A204.1 (cell line): ENCODE measurements around the gene PSD2.

ENCODE experiments used
- FAIRE-seq: peaks from 2 replicates; lab custom pipeline; 2012; peaks lifted over from hg19 to GRCh38; lab: Jason Lieb, UNC

PSD2 gene

DNA sequence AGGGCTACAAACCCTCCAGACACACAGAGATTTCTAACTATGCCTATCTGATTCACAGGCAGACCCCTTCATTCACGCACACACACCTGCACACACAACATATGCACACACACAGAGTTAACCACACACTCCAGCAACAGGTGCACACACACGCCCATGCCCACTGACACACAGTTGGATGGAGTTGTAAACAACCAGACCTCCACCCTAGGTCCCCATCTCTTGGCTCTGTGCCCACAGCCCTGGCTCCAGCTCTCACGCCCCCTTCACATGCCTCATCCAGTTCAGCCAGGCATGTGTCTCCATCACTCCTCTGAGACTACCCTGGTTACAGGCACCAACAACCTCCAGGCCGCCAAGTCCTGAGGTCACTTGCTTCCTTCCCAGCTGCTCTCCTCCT, 61.1 kb downstream of the PSD2 start:
- FAIRE-seq: no peak

DNA sequence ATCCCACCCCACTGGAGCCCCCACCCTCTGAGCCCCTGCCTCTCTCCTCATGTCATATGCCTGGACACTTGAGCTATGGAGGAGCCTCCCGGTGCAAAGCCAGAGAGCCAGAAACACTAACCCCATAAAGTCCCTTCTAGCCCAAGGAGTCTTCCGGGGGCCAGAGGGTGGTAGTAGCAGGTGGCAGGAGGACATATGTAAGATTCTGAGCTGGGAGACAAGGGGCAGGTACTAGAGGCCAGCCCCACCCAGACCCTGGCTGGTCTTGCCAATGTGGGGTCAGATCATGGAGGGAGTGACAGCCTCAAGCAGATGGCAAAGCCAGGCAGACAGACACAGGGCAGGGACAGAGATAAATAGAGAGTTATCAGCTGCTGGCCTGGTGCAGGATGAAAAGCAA, 63.4 kb downstream of the PSD2 start:
- FAIRE-seq: no peak

DNA sequence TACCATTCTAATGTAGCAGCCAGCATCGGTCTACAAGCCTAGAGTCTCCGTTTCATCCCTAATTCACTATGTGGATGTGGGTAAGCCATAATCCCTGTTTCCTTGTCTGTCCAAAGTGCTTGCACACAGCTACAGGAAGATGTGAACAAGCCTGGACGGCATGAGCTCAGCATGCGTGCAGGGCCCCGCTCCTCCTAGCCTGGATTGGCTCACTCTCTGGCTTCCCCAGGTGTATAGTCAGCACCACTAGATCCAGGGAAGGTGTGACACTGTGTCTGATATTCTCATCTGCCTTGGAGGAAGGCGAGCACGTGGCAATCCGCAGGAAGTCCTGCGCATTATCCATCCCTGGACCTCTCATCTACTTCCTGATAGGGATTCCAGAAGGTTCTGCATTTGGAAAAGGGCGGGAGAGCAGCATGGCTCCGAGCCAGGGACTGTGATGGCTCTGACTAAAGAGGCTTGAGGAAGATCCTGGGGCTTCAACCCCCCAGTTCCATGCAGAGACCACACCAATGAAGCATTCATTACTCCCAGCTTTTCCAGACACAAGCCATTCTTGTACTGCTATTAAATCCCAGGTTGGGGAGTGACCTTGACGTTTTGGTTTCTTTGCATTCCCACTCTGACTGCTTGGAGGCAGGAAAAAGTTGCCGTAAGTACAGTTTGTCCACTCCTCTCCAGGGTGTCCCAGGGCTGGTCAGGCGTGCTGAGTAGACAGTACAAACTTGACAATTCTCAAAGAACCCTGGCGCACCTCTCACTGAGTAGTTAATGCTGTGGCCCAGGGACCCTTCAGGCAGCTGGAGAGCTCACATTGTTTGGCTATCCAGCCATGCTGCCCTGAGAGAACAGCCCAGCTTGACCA, 65.6 kb downstream of the PSD2 start:
- FAIRE-seq: no peak

DNA sequence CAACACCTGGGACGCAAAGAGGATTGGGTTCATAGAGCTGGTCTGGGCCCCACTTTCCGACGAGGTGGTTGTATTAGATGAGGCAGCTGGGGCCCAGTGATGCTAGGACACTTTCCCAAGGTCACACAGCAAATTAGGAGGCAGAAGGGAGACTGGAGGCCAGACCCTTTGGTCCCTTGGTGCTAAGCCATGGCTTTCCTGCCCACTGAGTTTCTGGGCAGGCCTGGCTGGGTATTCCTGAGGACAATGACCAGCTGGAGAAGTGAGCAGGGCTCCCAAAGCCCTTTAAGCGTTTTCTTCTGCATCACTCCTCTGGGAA, 66.2 kb downstream of the PSD2 start:
- no peak for FAIRE-seq

DNA sequence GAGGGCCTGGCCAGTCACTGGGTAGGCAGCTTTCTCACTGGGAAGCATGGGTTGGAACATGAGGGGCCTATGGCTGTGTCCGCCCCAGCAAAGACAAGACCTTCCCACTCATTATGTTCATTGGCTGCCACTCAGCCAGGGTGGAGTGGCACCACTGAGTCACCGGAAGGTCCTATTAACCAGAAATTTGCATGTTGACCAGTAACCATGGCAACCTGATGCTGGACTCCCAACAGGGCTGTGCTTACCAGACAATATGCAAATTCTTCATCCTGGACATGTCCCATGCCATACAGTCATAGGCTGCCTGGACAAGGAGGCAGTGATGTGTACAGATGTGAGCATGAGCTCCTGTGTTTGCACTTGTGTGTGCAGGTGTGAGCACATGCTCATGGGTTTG, 66.7 kb downstream of the PSD2 start:
- no peak for FAIRE-seq

DNA sequence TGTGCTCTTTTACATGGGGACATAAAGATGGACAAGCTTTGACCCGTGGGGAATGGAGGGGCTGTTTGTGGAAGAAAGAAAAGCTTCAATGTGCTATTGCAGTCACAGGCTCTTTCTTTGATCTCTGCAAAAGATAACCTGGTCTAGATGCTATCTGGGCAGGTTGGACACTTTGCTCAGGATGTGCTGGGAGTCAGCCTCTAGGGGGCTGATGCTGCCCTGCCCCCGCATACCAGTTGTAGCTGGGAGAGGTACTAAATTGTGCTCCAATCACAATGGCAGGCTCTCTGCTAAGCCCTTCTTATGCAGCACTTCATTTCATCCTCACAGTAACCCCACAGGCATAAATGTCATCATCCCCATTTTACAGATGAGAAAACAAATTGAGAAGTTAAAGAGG, 67.2 kb downstream of the PSD2 start:
- FAIRE-seq: no peak

DNA sequence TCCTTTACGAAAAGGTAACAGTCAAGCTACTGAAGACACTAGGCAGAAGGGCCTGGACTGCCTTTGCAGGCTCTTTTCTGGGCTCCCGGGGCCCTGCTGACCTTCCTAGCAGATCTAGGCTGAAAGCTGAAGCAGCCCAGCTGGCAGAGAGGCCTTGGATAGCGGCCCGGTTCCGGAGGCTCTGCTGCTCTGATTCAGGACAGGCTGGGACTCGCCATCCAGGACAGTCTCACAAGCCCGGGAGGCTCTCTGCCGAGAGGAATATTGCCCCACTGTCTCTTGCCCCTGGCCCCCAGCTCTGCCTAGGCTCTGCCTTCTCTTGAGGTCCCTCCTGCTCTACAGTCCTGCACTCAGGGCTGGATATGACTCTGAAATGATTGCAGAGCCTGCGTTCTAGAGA, 67.8 kb downstream of the PSD2 start:
- FAIRE-seq: no peak

DNA sequence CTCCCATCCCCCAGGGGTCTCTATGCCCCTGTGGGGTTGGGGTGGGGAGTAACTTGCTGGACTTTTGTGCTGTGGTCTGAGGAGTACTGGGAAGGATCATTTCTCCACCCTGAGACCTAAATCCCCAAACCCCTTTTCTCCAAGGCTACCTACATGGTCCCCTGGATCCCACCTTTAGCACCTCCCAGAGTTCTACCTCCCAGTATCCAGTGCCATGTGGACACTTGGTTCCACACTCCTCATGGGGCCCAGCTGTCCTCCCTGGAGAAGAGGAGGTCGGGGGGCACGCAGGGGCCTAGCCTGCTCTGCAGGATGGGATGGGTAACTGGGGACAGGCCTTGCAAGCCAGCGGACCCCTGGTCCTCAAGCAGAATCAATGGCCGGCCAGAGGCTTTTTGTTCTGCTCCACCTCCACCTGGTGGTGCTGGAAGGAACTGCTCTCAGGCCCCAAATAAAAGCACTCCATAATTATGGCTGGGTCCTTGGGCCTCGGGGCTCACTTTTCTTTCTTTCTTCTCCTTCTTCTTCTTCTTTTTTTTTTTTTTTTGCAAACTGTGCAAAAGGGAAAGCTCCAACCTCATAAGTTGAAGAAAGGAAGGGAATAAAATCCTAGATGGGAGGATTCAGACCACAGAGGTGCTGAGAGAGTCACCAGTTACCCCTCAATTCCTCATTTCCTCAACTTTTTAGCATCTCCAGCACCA, 68.4 kb downstream of the PSD2 start:
- FAIRE-seq: no peak

DNA sequence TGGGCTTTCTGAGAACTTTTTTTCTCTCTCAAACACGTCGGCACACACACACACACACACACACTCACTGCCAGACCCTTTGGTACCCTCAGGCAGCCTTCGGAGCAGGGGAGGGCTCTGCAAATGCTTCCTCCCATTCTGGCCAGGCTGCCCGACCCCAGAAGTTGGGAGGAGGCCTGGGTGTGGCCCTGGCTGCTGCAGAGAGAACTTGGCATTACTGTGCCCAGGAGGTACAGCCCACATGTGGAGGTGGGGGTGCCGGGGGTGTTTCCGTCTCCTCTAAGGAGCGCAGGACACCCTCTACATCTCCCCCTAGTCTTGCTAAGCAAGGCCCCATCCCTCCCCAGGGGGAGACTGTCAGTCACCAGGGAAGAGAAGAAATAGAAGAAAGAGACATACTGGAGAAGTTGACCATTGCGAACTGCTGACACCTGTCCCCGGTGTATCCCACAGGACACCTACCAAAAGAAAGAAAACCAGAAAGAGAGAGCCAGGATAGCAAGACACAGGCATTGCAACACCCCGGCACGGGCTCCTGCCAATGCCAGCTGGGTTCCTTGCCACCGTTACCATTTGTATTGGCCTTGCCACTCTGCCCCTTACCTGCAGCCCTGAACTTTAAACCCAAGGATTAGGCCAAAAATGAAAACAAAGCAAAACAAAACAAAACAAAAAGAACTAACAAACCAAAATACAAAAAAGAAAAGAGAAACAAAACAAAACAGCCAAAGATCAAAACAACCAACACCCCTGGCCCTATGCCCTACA, 69.3 kb downstream of the PSD2 start:
- no peak for FAIRE-seq

DNA sequence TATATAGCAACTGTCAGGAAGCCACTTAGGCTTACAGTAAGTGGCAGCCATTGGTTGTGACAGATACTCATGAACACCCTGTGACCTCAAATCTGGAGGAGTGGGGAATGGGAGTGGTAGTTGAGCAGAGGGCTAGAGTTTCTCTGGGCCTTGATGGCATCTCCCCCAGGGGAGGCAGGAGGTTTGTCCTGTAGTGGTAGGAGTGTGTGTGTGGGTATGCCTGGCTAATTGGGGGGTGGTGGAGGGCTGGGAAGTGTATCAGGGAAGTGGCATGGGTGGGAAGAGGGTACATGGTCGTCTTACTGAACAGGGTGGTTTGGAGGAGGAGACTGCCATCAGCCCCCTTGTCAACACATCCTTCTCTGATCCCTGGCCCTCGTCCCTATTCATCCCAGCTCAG, 71.5 kb downstream of the PSD2 start:
- FAIRE-seq: no peak

DNA sequence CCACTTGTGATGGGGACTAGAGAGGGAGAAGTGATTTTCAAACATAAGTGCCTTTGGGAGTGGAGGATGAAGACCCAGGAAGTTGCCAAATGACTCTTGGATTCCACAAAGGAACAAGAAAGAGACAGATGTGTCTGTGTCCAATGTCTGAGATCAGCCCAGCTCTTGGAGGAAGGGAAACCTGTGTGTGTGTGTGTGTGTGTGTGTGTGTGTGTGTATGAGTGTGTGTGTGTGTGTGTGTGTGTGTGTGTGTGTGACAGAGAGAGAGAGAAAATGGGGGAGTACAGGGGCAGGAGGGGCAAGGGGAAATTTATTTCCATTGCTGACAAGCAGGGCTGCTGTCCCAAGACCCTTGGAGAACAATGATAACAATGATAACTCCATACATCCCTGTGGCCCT, 72.0 kb downstream of the PSD2 start:
- FAIRE-seq: no peak

DNA sequence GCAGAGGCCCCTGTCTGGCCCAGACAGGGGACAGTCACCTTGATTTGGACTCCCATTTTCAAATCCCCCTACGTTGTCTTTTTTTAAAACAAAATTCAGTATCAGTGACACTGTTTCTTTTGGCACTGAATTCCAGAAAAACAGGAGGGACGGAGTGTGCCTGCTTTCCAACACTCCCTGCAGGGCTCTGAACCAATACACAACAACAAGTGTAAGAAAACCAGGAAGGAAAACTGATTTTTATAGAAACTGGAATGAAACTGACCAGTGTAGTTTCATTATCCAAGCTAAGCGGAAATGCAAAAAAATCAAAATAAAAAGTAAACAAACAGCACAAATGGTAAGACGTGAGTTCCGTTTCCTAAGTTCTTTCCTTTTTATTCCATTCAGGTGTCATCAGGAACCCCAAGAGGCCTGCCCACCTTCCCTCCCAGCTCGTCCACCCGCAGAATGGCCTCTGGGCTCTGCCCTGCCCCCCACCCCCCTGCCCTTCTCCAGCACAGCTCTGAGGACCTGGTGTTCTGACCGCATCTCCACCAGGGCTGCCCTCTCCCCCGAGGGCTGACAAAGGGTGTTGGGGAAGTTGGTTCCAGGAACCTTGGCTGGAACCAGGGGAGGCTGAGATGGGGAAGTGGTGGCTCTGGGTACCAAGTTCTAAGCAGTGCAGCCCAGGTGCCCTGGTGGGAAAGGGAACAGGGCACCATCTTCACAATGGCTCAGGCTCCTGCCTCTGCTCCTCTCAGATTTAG, 73.6 kb downstream of the PSD2 start:
- FAIRE-seq: no peak

DNA sequence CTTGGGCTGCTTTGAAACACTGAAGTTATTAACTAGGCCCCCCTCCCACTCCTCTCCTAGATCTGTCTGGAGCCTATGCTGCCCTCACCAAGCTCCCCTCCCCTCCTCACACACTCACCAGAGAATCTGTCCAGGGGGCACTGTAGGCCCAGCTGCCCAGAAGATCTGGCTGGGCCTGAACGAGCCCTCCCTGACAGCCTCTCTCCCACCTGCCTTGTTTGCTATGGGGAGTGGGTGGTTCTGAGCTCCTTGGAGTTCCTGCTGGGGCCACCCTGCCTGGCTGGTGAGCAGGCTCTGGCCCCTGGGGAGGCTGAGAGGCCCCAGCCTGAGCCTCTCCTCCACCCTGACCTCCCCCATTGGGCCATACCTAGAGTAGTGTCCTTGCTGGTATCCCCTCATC, 75.1 kb downstream of the PSD2 start:
- no peak for FAIRE-seq

DNA sequence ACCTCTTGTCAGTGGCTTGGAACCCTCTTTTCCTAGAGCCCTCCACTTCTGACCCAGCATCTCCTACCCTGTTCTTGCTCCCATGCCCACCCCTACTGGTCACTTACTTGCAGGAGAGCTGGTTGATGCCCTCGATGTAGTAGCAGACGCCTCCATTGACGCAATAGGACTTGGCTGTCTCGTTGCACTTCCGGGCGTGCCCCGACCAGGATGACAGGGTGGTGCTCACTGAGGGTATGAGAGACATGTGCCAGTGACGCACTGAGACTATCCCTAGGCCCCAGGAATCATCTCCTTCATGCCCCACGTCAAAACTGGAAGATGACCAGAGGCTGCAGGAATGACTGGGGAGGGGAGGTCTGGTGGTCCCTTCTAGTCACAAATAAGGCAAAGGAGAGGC, 76.0 kb downstream of the PSD2 start:
- FAIRE-seq: no peak

DNA sequence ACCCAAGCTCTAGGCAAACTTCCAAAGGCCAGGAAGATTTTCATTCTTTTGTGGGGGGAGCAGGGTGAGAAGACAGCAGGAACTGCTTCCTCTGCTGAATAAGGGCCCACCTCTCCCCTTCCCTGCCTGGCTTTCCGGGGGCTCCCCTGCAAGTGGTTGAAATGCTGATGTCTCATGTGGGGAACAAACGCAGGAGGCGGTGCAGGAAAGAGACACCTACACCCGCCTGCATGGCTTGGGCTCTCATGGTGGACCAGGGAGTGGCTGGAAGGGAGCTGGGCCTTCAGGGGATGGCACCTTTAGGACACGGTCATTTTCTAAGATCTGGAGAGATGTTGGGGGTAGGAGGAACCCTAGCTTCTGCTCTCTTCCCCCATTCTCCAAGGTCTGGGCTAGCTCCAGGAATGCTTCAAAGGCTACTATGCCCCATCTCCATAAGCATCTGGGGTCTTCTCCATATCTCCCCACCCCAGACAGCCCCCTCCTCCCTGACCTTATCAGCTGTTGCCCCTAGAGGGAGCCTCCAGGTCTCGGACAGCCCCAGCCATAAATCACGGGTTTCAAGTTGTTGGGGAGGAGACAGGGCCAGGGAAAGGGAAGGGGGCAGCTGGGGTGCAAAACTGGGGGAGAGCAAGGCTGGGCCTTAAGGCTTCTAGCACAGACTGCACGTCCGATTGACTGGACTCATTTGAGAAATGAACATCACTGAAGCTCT, 76.6 kb downstream of the PSD2 start:
- FAIRE-seq: no peak

DNA sequence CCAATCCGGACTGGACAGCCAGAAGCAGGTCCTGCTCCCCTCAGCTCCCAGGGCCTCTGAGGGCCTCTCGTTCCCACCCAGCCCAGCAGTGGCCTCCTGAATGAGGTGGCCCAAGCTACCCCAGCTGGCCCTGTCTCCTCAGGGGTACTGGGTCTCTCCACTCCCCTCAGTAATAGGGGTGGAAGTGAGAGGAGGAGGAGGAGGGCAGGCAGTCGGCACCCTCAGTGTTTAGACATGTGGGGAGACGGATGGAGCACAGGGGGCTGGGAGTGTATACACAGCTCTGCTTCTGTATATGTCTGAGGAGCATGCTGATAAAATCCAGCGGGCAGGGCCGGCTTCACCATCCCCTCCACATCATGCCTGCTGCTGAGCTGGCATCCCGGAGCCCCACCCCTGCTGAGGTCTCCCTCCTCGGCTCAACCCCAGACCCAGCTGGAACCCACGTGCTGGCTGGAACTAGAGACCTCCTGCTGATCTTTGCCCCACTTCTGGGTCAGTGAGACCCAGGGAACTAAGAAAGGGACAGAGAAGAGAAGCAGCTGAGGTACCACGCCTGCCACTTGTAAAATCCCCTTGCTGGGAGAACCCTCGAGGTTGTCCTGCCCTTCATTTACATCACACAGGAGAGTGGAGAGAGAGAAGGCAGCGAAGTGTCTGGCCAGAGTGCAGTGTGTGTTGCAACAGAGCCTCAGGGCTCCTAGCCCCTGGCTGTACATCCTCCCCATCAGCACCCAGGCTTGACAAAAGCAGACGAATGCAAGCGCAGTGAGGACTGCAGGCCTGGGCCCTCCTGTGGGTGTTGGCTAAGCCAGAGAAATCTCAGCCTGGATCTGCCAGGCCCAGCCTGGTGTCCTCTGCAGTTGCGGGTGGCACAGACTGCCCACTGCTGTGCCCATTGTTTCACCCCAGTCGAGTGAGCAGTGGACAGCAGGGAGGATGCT, 77.5 kb downstream of the PSD2 start:
- FAIRE-seq: no peak

DNA sequence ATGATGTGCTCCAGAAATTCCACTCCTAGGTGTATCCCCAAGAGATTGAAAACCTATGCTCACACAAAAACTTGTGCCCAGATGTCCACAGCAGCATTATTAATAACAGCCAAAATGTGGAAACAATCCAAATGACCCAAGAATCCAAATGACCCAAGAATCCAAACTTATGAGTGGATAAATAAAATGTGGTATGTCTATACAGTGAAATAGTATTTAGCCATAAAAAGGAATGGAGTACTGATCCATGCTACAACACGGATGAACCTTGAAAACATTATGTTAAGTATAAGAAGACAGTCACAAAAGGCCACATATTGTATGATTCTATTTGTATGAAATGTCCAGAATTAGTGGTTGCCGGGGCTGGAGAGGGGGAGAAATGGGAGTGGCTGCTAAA, 80.3 kb downstream of the PSD2 start:
- FAIRE-seq: no peak

DNA sequence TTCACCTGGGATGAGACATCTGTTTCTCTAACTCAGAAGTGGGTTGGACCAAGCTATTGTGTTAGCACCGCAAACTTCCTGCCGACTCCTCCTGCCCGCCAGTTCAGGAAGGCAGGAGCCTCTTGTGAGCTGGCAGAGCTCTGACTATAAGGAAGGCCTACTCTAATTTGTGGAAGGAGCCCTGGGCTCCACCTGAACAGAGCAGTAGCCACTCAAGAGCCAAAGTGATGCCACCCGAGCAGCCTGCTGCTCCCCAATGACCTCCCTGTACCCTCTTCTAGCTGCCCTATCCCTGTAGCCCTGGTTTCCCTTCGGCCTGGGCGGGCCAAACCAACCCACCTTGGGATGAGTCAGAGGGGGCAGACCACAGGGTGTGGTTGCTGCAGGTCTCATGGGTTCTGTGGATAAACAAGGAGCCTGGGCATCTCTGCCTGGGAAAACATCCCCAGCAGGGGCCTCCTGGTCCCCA, 81.6 kb downstream of the PSD2 start:
- FAIRE-seq: no peak

DNA sequence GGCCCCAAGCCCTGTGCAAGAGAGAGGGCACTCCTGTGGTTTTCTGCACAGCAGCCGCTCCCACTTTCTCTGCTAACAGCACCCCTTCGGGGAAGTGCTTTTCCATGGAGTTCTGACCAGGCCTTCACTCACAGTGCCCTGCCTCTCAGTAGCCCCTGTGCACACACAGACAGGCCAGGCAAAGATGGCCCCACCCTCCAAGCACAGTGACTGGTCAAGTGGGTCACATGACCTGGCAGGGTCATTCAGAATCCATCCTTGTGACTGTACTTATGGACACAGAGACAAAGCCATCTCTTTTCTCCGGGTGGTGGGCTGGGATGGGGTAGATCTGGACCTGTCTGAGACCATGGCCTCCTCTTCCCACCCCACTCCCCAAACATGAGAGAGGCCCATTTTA, 82.5 kb downstream of the PSD2 start:
- no peak for FAIRE-seq

DNA sequence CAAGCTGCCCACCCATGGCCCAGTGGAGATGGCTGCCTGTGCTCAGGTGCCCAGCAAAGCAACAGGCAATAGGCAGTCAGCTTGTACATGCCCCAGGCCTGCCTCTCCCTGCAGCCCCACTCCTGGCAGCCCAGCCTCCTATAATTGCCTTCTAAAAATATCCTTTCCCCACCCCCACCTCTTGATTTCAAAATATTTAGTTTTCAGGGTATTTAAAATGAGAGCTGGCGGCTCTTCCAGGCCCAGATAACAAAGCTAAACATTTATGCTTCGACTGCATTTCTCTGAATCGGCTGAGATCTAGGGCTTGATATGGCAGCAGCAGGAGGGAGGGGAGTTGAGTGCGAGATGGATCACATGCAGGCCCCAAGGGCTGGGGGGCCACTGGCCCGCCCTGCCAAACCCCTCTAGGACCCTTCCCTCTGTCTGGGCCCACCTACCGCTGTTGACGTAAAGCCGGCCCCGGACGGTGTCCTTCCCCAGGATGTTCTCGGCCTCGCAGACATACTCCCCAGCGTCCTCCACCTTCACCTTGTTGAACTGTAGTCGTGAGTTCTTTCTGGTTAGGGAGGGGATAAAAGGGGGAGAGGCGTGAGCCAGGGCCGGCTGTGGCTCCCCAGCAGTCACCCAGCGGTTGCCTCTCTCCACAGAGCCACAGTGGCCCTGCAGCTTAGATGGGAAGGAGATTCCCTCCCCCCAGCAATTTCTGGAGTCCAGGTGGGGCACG, 85.0 kb downstream of the PSD2 start:
- FAIRE-seq: no peak
